HG03064 (cell line): ENCODE data around the gene AMD1.

Experiments used
- ATAC-seq: cut with Tn5 transposase; IDR thresholded peaks from one replicate; pipeline ENCODE4 v1.9.1; 2021; ENCODE audit warnings: low read depth; ENCODE audit not compliant: unreplicated experiment

AMD1 gene

DNA sequence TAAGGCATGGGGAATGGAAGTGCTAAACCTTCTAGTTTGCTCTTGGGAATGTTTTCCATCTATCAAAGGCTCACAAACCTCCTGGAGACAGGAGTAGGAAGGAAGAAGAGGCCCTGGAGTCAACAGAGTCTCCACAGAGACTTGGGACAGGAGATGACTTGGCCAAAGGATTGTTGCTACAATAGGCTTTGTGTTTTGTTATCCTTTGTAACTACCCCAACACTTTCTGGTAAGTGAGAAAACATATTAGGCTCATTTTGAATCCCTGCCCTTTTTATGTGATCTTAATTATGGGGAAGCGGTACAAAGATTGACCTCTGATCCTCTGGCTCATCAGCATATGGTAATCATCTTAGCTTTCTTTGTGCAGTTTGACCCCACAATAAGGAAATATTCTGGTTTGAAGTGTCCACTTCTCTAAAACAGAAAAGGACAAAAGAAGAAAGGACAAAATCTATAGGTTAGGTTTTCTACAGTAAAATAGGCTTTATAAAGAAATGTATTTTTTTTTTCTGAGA, 59.9 kb downstream of the AMD1 start:
- ATAC-seq, result no peak

DNA sequence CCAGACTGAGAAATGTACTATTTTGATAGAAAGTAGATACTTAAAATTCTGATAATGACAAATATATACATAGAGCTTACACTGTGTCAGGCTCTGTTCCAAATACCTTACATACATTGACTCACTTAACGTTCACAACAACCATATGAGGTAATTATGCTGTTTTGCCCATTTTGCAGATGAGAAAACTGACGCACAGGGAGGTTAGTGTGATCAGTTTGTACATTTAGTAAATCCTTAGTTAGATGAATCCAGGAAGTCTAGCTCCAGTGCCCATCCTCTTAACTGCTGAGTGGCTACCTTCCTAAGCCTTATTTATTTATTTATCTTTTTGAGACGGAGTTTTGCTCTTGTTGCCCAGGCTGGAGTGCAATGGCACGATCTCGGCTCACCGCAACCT, 60.6 kb downstream of the AMD1 start:
- no peak for ATAC-seq

- ATAC-seq, result no peak
Observed at GRCh38 chr6:110938171-110938570, 63.6 kb downstream of the AMD1 start.

DNA sequence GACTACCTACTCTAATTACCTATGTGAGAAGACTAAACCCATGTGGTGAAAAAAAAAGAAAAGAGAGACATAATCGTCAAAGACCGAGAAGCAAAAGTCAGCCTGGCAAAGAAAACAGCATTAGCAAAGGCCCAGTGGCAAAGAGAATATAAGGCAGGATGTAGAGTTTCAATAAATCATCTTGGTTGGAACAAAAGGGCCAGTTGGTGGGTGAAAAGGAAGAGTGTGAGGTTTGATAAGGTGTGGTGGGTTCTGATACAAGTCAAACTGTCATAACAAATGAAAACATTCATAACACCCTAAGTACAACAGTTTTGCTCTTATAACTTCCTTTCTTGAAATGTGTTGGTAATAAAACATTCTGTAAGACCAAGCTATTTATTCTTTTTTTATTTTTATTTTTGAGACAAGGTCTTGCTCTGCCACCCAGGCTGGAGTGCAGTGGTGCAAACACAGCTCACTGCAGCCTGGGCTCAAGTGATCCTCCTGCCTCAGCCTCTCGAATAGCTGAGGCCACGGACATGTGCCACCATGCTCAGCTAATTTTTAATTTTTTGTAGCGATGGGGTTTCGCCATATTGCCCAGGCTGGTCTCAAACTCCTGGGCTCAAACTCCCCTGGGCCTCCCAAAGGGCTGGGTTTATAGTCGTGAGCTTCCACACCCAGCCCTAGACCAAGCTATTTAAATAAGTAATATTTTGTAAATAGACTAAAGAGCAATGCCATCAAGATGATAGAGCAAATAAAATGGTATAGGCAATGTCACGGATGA, 65.0 kb downstream of the AMD1 start:
- ATAC-seq, result no peak

GRCh38 chr6:110944681-110945151, 70.1 kb downstream of the AMD1 start:
- peak; percentile 99 for ATAC-seq
